ENCODE results near the gene APBA2. TPM values are rescaled to one million over a fixed set of nuclear protein-coding genes. Genes with fewer than 3 reads are reported as not detected.

The APBA2 gene
- total and polyA plus RNA-seq, 10 of the 15 experiments (the other 5 are each of a cell fraction or from before 2014, with no cell fraction given) = 0.06 to 0.26 (median 0.07) TPM; not detected in 7

GRCh38 chr15:29039466-29040369 lies 153.9 kb downstream of the APBA2 start:
- Histone ChIP-seq H3K4me3 (no peak overlapping the region), H3K36me3 (ENCODE audit: control insufficient read depth in 2 of 2, insufficient read depth in 2 of 2, low read length in 1 of 2) (no peaks in the 10 kb centered on the region), H3K79me2 (ENCODE audit: control insufficient read depth, insufficient read depth, low read length) (no peaks in the 10 kb centered on the region), H3K9me3 (replicated peaks; ENCODE audit: control insufficient read depth, insufficient read depth, low read length) (no peaks in the 10 kb centered on the region), H3K4me1 (ENCODE audit: control insufficient read depth, insufficient read depth, low read length) (no peaks in the 10 kb centered on the region; the same call in 1 of the 2 replicates), H3K9ac (ENCODE audit: control insufficient read depth, insufficient read depth, low read length) (no peak overlapping the region), H4K20me1 (ENCODE audit: control insufficient read depth, insufficient read depth) (no peaks in the 10 kb centered on the region), H3K4me2 (ENCODE audit: control insufficient read depth, insufficient read depth) (peak overlapping the region; percentile 13; the same call in 1 of the 2 replicates), H3K27ac (ENCODE audit: control insufficient read depth, insufficient read depth) (no peak overlapping the region), H3K27me3 (replicated peaks in 1 of 2; ENCODE audit: control insufficient read depth in 2 of 2, insufficient read depth in 2 of 2, low read length in 1 of 2) (no peaks in the 10 kb centered on the region), H2AFZ (ENCODE audit: control insufficient read depth, low read depth, low read length) (no peak overlapping the region)
- CTCF ChIA-PET = no interaction called here
- in situ Hi-C loops (cut with MboI) = no loop called here
- no peak for FAIRE-seq
- ATAC-seq = peak; percentile 67
- TF ChIP-seq SPI1 (IDR thresholded peaks at IDR 0.05; ENCODE audit: borderline replicate concordance, insufficient read depth, low read depth, low read length) (peak; percentile 29; the same call in 1 of the 2 replicates), RUNX3 (IDR thresholded peaks at IDR 0.05; ENCODE audit: low read length) (peak; percentile 57), EP300 (IDR thresholded peaks at IDR 0.05; ENCODE audit: borderline replicate concordance in 1 of 2, control insufficient read depth in 1 of 2, low read depth in 2 of 2, low read length in 2 of 2) (no peak), NR2C2 (IDR thresholded peaks at IDR 0.05; ENCODE audit: borderline replicate concordance, control insufficient read depth, insufficient read length, low read depth) (no peak), ZNF592 (IDR thresholded peaks at IDR 0.05) (no peak)
- TF ChIP-seq, protein P1, sequence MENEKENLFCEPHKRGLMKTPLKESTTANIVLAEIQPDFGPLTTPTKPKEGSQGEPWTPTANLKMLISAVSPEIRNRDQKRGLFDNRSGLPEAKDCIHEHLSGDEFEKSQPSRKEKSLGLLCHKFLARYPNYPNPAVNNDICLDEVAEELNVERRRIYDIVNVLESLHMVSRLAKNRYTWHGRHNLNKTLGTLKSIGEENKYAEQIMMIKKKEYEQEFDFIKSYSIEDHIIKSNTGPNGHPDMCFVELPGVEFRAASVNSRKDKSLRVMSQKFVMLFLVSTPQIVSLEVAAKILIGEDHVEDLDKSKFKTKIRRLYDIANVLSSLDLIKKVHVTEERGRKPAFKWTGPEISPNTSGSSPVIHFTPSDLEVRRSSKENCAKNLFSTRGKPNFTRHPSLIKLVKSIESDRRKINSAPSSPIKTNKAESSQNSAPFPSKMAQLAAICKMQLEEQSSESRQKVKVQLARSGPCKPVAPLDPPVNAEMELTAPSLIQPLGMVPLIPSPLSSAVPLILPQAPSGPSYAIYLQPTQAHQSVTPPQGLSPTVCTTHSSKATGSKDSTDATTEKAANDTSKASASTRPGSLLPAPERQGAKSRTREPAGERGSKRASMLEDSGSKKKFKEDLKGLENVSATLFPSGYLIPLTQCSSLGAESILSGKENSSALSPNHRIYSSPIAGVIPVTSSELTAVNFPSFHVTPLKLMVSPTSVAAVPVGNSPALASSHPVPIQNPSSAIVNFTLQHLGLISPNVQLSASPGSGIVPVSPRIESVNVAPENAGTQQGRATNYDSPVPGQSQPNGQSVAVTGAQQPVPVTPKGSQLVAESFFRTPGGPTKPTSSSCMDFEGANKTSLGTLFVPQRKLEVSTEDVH (IDR thresholded peaks at IDR 0.05; ENCODE audit: low read depth, partially characterized antibody) = no peak
- RAD21 ChIA-PET (ENCODE audit: unreplicated experiment) = no interaction called here
- intact Hi-C loops (cut with micrococcal nuclease; ENCODE audit: unreplicated experiment) = no loop called here
- peak; percentile 7 for DNase-seq (ENCODE audit: low read depth, low spot score)
- WGBS (ENCODE audit: insufficient coverage, insufficient replicate concordance, low lambda C conversion rate, missing lambda C conversion rate) = 11% methylated on average over 13 of the region's 13 CpGs
- POLR2A ChIA-PET = no interaction called here
- SMC1A ChIA-PET (ENCODE audit: uncharacterized antibody, unreplicated experiment) = interaction anchor here (0.9 kb wide), 1 partner anchor 83 kb away, joined by 3 read pairs; no protein-coding TSS in a partner anchor
- BruUV-seq (replicated peaks) = no TSS peak
